Measurements from ENCODE around the gene SLAMF7. TPM values are rescaled to one million over a fixed set of nuclear protein-coding genes. Genes with fewer than 3 reads are reported as not detected.

SLAMF7 gene
- polyA plus RNA-seq, 2 of the 4 experiments (the other 2 are of a cell fraction), result 0.57 to 1.8 TPM

GRCh38 chr1:160761046-160761445, 22.0 kb downstream of the SLAMF7 start:
- Histone ChIP-seq H3K9me3 (no peaks in the 10 kb centered on the region), H3K4me1 (no peaks in the 10 kb centered on the region), H3K4me3 (no peak overlapping the region), H3K4me2 (no peak overlapping the region), H3K27ac (no peak overlapping the region)
- no peak for FAIRE-seq
- WGBS (ENCODE audit: missing lambda C conversion rate), result 52% methylated on average over 4 of the region's 4 CpGs
- ChIA-PET CTCF (interaction anchor here (1.4 to 2.7 kb wide), 3 partner anchors 11 to 69 kb away, joined by 3 to 9 read pairs (median 4); no protein-coding TSS in a partner anchor), POLR2A (no interaction called here)
- no peak for DNase-seq (ENCODE audit: low read depth in 1 of 2, low spot score in 1 of 2)
- no peak for ATAC-seq
- TF ChIP-seq TFCP2L1 (CRISPR knock-in tag; IDR thresholded peaks at IDR 0.05), result no peak
- TF ChIP-seq, protein P1, sequence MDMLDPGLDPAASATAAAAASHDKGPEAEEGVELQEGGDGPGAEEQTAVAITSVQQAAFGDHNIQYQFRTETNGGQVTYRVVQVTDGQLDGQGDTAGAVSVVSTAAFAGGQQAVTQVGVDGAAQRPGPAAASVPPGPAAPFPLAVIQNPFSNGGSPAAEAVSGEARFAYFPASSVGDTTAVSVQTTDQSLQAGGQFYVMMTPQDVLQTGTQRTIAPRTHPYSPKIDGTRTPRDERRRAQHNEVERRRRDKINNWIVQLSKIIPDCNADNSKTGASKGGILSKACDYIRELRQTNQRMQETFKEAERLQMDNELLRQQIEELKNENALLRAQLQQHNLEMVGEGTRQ (IDR thresholded peaks at IDR 0.05), result no peak
- TF ChIP-seq, protein P2, sequence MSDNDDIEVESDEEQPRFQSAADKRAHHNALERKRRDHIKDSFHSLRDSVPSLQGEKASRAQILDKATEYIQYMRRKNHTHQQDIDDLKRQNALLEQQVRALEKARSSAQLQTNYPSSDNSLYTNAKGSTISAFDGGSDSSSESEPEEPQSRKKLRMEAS (IDR thresholded peaks at IDR 0.05), result no peak
- TF ChIP-seq JUNB (IDR thresholded peaks at IDR 0.05), result no peak
- TF ChIP-seq RCOR1 (IDR thresholded peaks at IDR 0.05; ENCODE audit: low read depth, low read length), result no peak
- TF ChIP-seq PBX3 (IDR thresholded peaks at IDR 0.05), result no peak
- no peak for TF ChIP-seq EHMT2 (IDR thresholded peaks at IDR 0.05; ENCODE audit: low read depth)
- no peak for TF ChIP-seq BCL3 (IDR thresholded peaks at IDR 0.05)
- no peak for TF ChIP-seq ESRRA (IDR thresholded peaks at IDR 0.05; ENCODE audit: borderline replicate concordance, low read length)
- TF ChIP-seq HOXA7 (CRISPR knock-in tag; IDR thresholded peaks at IDR 0.05), result no peak
- TF ChIP-seq FOSB (CRISPR knock-in tag; IDR thresholded peaks at IDR 0.05), result no peak
- no peak for TF ChIP-seq HEYL (CRISPR knock-in tag; IDR thresholded peaks at IDR 0.05)
- TF ChIP-seq NR3C1 (IDR thresholded peaks at IDR 0.05), result no peak
- TF ChIP-seq, protein P3, sequence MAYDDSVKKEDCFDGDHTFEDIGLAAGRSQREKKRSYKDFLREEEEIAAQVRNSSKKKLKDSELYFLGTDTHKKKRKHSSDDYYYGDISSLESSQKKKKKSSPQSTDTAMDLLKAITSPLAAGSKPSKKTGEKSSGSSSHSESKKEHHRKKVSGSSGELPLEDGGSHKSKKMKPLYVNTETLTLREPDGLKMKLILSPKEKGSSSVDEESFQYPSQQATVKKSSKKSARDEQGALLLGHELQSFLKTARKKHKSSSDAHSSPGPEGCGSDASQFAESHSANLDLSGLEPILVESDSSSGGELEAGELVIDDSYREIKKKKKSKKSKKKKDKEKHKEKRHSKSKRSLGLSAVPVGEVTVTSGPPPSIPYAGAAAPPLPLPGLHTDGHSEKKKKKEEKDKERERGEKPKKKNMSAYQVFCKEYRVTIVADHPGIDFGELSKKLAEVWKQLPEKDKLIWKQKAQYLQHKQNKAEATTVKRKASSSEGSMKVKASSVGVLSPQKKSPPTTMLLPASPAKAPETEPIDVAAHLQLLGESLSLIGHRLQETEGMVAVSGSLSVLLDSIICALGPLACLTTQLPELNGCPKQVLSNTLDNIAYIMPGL (CRISPR knock-in tag; IDR thresholded peaks at IDR 0.05; ENCODE audit: borderline replicate concordance), result no peak
- TF ChIP-seq ZSCAN20 (CRISPR knock-in tag; IDR thresholded peaks at IDR 0.05), result no peak
- TF ChIP-seq CHD2 (IDR thresholded peaks at IDR 0.05; ENCODE audit: low read length, partially characterized antibody), result no peak
- TF ChIP-seq, protein P4, sequence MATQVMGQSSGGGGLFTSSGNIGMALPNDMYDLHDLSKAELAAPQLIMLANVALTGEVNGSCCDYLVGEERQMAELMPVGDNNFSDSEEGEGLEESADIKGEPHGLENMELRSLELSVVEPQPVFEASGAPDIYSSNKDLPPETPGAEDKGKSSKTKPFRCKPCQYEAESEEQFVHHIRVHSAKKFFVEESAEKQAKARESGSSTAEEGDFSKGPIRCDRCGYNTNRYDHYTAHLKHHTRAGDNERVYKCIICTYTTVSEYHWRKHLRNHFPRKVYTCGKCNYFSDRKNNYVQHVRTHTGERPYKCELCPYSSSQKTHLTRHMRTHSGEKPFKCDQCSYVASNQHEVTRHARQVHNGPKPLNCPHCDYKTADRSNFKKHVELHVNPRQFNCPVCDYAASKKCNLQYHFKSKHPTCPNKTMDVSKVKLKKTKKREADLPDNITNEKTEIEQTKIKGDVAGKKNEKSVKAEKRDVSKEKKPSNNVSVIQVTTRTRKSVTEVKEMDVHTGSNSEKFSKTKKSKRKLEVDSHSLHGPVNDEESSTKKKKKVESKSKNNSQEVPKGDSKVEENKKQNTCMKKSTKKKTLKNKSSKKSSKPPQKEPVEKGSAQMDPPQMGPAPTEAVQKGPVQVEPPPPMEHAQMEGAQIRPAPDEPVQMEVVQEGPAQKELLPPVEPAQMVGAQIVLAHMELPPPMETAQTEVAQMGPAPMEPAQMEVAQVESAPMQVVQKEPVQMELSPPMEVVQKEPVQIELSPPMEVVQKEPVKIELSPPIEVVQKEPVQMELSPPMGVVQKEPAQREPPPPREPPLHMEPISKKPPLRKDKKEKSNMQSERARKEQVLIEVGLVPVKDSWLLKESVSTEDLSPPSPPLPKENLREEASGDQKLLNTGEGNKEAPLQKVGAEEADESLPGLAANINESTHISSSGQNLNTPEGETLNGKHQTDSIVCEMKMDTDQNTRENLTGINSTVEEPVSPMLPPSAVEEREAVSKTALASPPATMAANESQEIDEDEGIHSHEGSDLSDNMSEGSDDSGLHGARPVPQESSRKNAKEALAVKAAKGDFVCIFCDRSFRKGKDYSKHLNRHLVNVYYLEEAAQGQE (IDR thresholded peaks at IDR 0.05), result no peak

DNA sequence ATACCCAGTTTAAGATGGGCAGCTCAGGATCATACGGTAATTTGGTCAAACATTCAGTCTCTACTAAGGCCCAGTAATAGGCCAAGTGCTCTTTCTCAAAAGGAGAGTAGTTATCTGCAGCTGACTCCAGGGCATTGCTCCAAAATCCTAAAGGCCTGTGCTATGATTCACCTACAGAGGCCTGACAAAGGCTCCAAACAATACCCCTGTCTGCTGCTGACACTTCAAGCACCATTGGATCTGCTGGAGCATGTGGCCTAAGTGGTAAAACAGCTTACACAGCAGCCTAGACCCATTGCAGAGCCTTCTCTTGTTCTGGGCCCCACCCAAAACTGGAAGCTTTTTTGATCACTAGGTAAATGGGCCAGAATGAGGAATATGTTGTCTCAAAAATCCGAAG, 22.8 kb downstream of the SLAMF7 start:
- Histone ChIP-seq H3K4me2 (no peak overlapping the region), H3K9me3 (no peaks in the 10 kb centered on the region), H3K4me1 (no peaks in the 10 kb centered on the region), H3K27ac (no peak overlapping the region), H3K4me3 (no peak overlapping the region)
- FAIRE-seq, result no peak
- no peak for ATAC-seq
- ChIA-PET CTCF (interaction anchor here (1.1 to 2.7 kb wide), 6 partner anchors 12 to 68 kb away, joined by 3 to 9 read pairs (median 4); no protein-coding TSS in a partner anchor), POLR2A (no interaction called here)
- no peak for DNase-seq (ENCODE audit: low read depth in 1 of 2, low spot score in 1 of 2)
- whole genome bisulfite sequencing (ENCODE audit: missing lambda C conversion rate), result 49% methylated on average over 2 of the region's 2 CpGs
- no peak for TF ChIP-seq NR3C1 (IDR thresholded peaks at IDR 0.05)
- no peak for TF ChIP-seq BHLHE40 (IDR thresholded peaks at IDR 0.05; ENCODE audit: low read depth, low read length)
- TF ChIP-seq POLR2A (IDR thresholded peaks at IDR 0.05; ENCODE audit: low read length), result no peak
- no peak for TF ChIP-seq JUN (IDR thresholded peaks at IDR 0.05)
- TF ChIP-seq NPAS2 (CRISPR knock-in tag; IDR thresholded peaks at IDR 0.05; ENCODE audit: borderline replicate concordance), result no peak
- no peak for TF ChIP-seq FOSL2 (IDR thresholded peaks at IDR 0.05)
- no peak for TF ChIP-seq FOSL2 (CRISPR knock-in tag; IDR thresholded peaks at IDR 0.05)
- no peak for TF ChIP-seq NFE2L2 (conservative IDR thresholded peaks at IDR 0.05; ENCODE audit: low read length)
- TF ChIP-seq MAFK (IDR thresholded peaks at IDR 0.05; ENCODE audit: partially characterized antibody), result no peak

Measured in A549 (cell line).